Psoas muscle (tissue), 8 donors: ENCODE measurements around the gene CMSS1. TPM values are rescaled to one million over a fixed set of nuclear protein-coding genes. Genes with fewer than 3 reads are reported as not detected.

Source experiments
- ATAC-seq, 4 donors: fragments of 200-7000 bp; cut with Tn5 transposase; one replicate each; pipeline ENCODE4 v1.9.1; 2020; ENCODE audit warnings: moderate library complexity in 3 of 4, mild to moderate bottlenecking in 2 of 4
- DNase-seq, 2 donors: peaks; one replicate each; pipeline ENCODE4 v3.0.0-alpha.2; 2020
- H3K27ac ChIP-seq: fragments of 200-600 bp; one replicate; pipeline ENCODE4 v1.8.0; 2022
- H3K27me3 ChIP-seq, 3 donors: fragments of 200-600 bp in 1 of 3; one replicate each; pipeline versions ENCODE4 v1.6.1 to v1.8.0; 2013 to 2022; ENCODE audit warnings: low read length in 2 of 3, mild to moderate bottlenecking in 2 of 3, moderate library complexity in 1 of 3; ENCODE audit not compliant: insufficient read depth in 3 of 3
- H3K36me3 ChIP-seq, 2 donors: fragments of 200-600 bp in 1 of 2; one replicate each; pipeline versions ENCODE4 v1.6.1 to v1.8.0; 2013 to 2022; ENCODE audit warnings: low read depth in 1 of 2, mild to moderate bottlenecking in 1 of 2, moderate library complexity in 1 of 2; ENCODE audit not compliant: insufficient read depth in 1 of 2
- H3K4me1 ChIP-seq: fragments of 200-600 bp; one replicate; pipeline ENCODE4 v1.8.0; 2022
- H3K4me3 ChIP-seq: fragments of 200-600 bp; one replicate; pipeline ENCODE4 v1.8.0; 2022; ENCODE audit warnings: mild to moderate bottlenecking
- H3K9me3 ChIP-seq: fragments of 200-600 bp; one replicate; pipeline ENCODE4 v1.8.0; 2022
- WGBS, 3 donors: extraction: QIAGEN DNeasy Blood & Tissue Kit; methylation state at CpG; one replicate each; pipeline versions ENCODE4 v1.1.6 to v1.1.7; 2013; 5-methylcytosine and 5-hydroxymethylcytosine counted together
- intact Hi-C, 2 donors: fragments of 100-400 bp; cut with DNase I; formaldehyde crosslinking; loops; one replicate each; pipeline versions ENCODE4 v1.11.0 to v1.14.2; 2022
- polyA plus RNA-seq, 3 donors: library from polyadenylated mRNA; stranded (reverse); fragments of 200-250 nt; gene quantifications; one replicate each; pipeline ENCODE4 v1.2.3, GENCODE V29; 2013
- total RNA-seq, 4 donors: library from RNA; stranded (reverse); fragmentation: NEBNext Ultra II Directional in 2 of 4; extraction: Animal tissue kit (Norgen Biotek cat#: 25700) in 2 of 4; gene quantifications; one replicate each; pipeline versions ENCODE4 v1.2.1 to v1.2.4, GENCODE V29; 2021 to 2023
- TF ChIP-seq, protein P1 (sequence below): fragments of 200-600 bp; IDR thresholded peaks from one replicate; pipeline ENCODE4 v1.8.0; 2022; ENCODE audit warnings: antibody characterized with exemption
- donor health status: healthy with polysubstance abuse.
- donor health status: DM: no; HTN: no; CAD: no; lungs with moderate emphysema.
- donor health status: Bipolar disorder and iron deficiency.
- donor health status: healthy.
- donor health status: DM: yes; HTN: yes; CAD: no.
- donor health status: DM: no; HTN: no; CAD: no.
- donor health status: DM: no; HTN: no; CAD: no.
- donor health status: DM: yes; HTN: yes; CAD: no.

CMSS1 gene
- total and polyA plus RNA-seq, 7 donors: 18.4 to 174 (median 58.8) TPM

DNA sequence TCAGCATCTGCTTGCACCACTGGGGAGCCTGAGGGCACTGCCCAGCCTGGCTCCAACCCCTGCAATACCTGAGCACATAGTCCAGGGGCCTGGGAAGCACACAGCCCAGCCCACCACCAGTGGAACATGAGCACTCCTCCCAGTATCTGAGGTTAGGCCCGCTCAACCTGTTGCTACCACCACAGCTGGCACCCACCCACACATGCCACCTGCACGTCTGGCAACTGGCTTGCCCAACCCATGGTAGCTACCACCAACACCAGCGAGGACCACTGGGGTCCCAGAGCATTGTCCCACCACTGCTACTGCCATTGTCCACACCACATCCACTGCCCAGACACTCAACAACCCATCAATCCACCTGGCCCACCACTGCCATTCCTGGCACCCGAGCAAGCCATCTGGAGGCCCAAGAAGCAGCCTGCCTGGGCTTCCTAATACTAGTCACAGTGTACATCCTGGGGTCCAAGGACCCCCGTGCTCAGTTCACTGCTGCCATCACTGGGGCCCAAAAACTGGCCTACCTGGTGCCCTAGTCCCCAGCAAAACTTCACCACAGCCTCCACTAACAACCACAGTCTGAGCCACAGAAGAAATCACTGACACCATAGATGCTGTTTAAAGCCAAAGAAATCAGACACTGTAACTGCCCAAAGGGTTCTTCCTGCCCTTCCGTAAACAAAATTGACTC is 381.1 kb downstream of the CMSS1 start:
- DNase-seq (no peak), ATAC-seq (no peak)
- Histone ChIP-seq H3K4me3 (no peak overlapping the region), H3K36me3 (no peaks in the 10 kb centered on the region), H3K4me1 (no peaks in the 10 kb centered on the region), H3K27me3 (no peaks in the 10 kb centered on the region), H3K27ac (no peak overlapping the region), H3K9me3 (peaks cover 2% of the 10 kb centered on the region)
- intact Hi-C loops: no loop called here
- WGBS, 3 donors: 89 to 97% (median 97%) methylated on average over 6 of the region's 6 CpGs
- TF ChIP-seq, protein P1, sequence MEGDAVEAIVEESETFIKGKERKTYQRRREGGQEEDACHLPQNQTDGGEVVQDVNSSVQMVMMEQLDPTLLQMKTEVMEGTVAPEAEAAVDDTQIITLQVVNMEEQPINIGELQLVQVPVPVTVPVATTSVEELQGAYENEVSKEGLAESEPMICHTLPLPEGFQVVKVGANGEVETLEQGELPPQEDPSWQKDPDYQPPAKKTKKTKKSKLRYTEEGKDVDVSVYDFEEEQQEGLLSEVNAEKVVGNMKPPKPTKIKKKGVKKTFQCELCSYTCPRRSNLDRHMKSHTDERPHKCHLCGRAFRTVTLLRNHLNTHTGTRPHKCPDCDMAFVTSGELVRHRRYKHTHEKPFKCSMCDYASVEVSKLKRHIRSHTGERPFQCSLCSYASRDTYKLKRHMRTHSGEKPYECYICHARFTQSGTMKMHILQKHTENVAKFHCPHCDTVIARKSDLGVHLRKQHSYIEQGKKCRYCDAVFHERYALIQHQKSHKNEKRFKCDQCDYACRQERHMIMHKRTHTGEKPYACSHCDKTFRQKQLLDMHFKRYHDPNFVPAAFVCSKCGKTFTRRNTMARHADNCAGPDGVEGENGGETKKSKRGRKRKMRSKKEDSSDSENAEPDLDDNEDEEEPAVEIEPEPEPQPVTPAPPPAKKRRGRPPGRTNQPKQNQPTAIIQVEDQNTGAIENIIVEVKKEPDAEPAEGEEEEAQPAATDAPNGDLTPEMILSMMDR: no peak

GRCh38 chr3:100205171-100205570 is 387.5 kb downstream of the CMSS1 start:
- TF ChIP-seq, protein P1: no peak
- WGBS, 3 donors: 68 to 75% (median 70%) methylated on average over 2 of the region's 2 CpGs
- Histone ChIP-seq H3K27ac (no peak overlapping the region), H3K36me3 (no peaks in the 10 kb centered on the region), H3K9me3 (peaks cover 5% of the 10 kb centered on the region), H3K4me1 (peaks cover 5% of the 10 kb centered on the region), H3K4me3 (no peak overlapping the region), H3K27me3 (no peaks in the 10 kb centered on the region)
- ATAC-seq (no peak), DNase-seq (no peak)
- intact Hi-C loops: no loop called here

DNA sequence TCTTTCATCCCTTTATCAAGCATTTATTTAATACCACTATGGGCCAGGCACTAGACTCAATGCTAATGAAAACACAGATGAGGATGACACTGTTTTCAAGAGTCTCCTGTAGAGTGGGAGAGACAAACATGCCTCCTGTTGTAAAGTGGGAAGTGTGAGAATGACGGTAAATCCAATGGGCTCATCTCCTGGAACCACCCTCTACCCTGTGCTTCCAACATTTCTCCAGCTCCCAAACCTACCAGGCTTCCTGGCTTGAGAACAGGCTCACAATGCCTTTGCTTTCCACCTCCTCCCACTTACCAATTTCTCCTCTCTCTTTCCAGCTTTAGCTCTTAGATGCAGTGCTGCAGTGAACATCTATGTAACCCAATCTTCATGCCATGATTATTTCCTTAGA is 389.0 kb downstream of the CMSS1 start:
- Histone ChIP-seq H3K27ac (no peak overlapping the region), H3K4me3 (no peak overlapping the region), H3K27me3 (no peaks in the 10 kb centered on the region), H3K36me3 (no peaks in the 10 kb centered on the region), H3K9me3 (peaks cover 5% of the 10 kb centered on the region), H3K4me1 (peaks cover 19% of the 10 kb centered on the region)
- no peak for ATAC-seq
- TF ChIP-seq, protein P1: no peak
- 60 to 86% (median 70%) methylated on average over 1 of the region's 1 CpG for WGBS, 3 donors
- DNase-seq: no peak
- intact Hi-C loops: no loop called here

GRCh38 chr3:100207886-100208285 is 390.2 kb downstream of the CMSS1 start:
- Histone ChIP-seq H3K9me3 (peaks cover 5% of the 10 kb centered on the region), H3K4me3 (no peak overlapping the region), H3K4me1 (peaks cover 19% of the 10 kb centered on the region), H3K27me3 (no peaks in the 10 kb centered on the region), H3K36me3 (no peaks in the 10 kb centered on the region), H3K27ac (no peak overlapping the region)
- 86 to 94% (median 92%) methylated on average over 3 of the region's 3 CpGs for WGBS, 3 donors
- intact Hi-C loops: no loop called here
- TF ChIP-seq, protein P1: no peak
- no peak for ATAC-seq
- DNase-seq: no peak

DNA sequence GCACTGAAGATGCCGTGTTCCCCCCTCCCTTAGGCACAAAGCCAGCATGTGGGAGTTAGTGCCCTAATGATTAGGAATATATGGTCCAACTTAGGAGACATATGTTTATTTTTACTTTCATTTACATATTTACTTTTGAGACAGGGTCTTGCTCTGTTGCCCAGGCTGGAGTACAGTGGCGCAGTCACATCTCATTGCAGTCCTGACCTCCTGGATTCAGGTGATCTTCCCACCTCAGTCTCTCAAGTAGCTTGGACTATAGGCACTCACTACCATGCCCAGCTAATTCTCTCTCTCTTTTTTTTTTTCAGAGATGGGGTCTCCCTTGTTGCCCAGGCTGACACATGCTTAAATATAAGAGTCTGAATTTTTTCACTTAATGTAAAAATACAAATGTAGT is 391.5 kb downstream of the CMSS1 start:
- TF ChIP-seq, protein P1: no peak
- intact Hi-C loops: no loop called here
- H3K4me1 ChIP-seq: peaks cover 19% of the 10 kb centered on the region
- DNase-seq: no peak
- no peaks in the 10 kb centered on the region for H3K9me3 ChIP-seq
- H3K27me3 ChIP-seq: no peaks in the 10 kb centered on the region
- H3K4me3 ChIP-seq: no peak overlapping the region
- no peak overlapping the region for H3K27ac ChIP-seq
- 92 to 97% (median 93%) methylated on average over 2 of the region's 2 CpGs for WGBS, 3 donors
- no peaks in the 10 kb centered on the region for H3K36me3 ChIP-seq
- no peak for ATAC-seq
